Renal cortical epithelial cell (primary cell): Measurements from ENCODE around the gene NUDT7. TPM values are rescaled to one million over a fixed set of nuclear protein-coding genes. Genes with fewer than 3 reads are reported as not detected.

ENCODE experiments used
- DNase-seq: peaks from one replicate; pipeline ENCODE4 v3.0.0-alpha.2; 2011; ENCODE audit warnings: low read depth
- total RNA-seq: library from RNA; depleted of rRNA; stranded (reverse); fragments of >200 nt; gene quantifications from 2 replicates; pipeline ENCODE4 v1.2.3, GENCODE V29; 2014

The NUDT7 gene
- total RNA-seq, 1 donor from 2014 or later, result 4.1 TPM

DNA sequence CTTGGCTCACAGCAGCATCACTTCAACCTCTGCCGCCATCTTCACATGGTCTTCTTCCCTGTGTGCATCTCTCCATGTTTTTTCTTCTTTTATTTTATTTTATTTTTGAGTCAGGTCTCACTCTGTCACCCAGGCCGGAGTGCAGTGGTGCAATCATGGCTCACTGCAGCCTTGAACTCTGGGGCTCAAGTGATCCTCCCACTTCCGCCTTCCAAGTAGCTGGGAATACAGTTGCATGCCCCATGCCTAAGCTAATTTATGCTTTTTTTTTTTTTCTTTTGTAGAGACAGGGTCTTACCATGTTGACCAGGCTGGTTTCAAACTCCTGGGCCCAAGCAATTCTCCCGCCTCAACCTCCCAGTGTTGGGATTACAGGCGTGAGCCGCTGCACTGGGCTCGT, 1.9 kb downstream of the NUDT7 start:
- no peak for DNase-seq

DNA sequence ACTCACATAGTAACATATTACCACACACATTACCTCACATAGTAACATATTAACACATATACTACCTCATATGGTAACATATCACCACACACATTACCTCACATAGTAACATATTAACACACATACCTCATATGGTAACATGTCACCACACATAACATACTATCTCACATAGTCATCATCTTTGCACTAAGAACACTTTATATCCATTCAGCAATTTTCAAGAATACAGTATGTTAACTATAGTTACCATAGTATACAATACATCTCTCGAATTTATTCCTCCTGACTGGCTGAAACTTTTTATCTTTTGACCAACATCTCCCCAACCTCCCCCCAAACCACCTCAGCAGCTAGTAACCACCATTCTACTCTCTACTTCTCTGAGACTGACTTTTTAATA, 7.6 kb downstream of the NUDT7 start:
- no peak for DNase-seq

DNA sequence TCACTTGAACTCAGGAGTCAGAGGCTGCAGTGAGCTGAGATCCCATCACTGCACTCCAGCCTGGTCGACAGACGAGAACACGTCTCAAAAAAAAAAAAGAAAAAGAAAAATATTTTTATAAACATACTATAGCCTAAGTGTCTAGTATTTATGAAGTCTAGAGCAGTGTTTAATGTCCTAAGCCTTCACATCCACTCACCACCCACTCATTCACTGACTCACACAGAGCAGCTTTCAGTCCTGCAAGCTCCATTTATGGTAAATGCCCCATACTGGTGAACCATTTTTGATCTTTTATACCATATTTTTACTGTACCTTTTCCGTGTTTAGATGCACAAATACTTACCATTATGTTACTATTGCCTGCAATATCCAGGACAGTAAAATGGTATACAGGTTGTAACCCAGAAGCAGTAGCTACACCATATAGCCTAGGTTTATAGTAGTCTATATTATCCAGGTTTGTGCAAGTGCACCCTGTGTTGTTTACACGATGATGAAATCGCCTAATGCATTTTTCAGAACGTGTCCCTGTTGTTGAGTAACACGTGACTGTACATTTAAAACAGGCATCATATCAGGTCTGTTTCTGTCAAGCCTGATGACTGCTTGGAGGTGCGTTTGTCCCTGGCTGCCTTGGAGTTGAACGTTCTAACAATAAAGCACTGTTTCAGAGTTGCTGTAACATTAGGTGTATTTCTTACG, 10.1 kb downstream of the NUDT7 start:
- peak; percentile 22 for DNase-seq

DNA sequence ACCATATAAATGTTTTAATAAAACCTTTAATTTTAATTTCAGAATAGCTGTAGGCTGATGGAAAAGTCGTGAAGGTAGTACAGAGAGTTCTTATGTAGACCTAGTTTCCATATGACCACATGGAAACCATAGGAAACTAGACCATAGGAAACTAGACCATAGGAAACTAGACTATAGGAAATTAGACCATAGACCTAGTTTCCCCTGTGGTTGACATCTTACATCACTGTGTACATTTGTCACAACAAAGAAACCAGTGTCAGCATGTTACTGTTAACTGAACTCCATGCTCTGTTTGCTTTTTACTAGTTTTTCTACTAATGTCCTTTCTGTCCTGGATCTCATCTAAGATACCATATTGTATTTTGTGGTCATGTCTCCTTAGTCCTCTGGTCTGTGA, 14.6 kb downstream of the NUDT7 start:
- no peak for DNase-seq

DNA sequence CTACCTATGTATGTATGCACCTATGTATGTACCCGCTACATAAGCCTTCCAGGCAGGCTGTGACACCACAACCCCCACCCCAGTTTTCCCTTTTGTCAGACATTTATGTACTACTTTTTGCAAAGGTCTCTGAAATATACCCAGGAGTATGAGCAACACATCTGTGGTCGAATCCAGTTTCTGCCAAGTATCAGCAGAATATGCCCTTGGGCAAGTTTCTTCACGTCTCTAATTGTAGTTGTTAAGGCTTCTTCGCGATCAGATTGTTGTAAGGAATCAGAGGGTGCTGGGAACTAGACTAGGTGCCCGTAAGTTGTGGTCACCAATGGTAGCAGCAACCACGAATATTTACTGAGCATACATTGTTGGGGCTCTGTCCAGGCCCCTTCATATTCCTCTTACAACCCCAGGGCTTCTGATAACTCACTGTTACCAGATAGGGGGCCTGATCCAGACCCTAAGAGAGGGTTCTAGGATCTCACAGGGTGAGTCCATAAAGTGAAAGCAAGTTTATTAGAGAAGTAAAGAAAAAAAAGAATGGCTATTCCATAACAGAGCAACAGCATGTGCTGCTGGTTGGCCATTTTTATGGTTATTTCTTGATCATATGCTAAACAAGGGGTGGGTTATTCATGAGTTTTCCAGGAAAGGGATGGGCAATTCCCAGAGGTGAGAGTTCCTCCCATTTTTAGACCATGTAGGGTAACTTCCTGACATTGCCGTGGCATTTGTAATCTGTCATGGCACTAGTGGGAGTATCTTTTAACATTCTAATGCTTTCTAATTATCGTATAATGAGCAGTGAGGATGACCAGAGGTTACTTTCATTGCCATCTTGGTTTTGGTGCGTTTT, 16.6 kb downstream of the NUDT7 start:
- no peak for DNase-seq

DNA sequence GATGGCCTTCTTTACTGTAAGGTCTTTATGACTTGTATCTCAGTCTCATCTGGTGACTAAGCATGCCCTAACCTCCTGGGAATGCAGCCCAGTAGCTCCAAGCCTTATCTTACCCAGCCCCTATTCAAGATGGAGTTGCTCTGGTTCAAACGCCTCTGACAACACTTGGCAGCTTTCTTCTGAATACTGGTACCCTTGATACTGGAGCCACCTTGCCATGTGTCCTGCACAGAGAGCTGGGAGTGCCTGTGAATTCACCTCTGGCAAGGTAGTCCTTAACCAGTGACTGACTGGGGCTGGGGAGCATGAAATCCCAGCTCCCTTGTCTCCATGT, 17.2 kb downstream of the NUDT7 start:
- DNase-seq, result no peak

DNA sequence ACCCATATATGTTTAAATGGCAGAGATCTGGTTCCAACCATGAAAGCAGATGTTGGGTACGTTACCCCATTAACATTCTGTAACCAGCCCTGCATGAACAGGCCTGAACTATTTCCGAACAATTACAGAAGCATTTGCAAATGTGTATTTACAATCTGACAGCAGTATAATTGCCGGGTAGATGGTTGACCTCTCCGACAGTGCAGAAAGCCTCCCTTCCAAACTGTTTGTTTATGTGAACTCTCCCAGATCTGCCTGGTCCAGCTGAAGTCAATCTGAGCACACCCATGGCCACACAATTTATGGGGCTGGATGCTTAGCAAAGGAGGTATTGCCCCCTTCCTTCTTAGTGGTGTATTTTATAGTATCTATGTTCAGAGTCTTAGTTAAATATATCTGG, 21.8 kb downstream of the NUDT7 start:
- no peak for DNase-seq

DNA sequence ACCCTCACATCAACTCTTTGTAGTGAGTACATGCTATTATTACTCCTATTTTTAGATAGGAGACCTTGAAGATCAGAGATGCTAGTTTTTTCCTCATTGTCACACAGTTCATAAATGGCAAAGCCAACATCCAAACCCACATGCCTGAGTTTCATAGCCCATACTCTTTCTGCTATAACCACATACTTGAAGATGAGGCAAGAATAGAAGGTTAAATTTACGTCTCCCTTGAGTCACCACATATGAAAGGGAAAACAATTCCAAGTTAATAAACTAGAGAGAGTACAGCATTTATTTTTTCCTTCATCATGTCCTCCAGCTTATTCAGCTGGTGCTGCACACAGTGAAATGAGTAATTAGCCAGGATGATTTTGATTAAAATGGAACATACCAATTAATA, 23.7 kb downstream of the NUDT7 start:
- no peak for DNase-seq

DNA sequence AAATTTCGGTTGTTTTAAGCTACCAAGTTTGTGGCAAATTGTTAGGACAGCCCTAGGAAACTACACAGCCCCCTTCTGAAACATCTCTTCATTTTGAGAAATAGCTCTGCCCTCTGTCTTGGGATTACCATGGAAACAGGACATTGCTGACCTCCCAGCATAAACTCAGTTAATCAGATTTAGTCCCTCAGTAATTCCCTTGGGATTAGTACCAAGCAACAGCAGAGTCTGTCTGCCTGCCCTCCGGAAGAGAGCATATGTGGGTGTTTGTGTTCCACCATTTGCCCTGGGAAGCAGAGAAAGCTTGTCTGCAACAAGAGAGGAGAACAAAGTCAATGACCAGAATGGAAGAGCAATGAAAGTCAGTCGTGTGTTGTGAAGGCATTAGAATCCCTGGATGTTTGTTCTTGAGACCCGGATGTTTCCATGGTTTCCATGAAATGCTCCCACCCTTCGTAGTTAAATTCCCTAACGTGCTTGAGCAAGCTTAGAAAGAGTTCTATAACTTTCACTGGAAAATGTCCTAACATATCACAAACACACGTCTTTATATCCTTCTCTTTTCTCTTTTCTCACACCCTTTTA, 26.2 kb downstream of the NUDT7 start:
- DNase-seq, result no peak

DNA sequence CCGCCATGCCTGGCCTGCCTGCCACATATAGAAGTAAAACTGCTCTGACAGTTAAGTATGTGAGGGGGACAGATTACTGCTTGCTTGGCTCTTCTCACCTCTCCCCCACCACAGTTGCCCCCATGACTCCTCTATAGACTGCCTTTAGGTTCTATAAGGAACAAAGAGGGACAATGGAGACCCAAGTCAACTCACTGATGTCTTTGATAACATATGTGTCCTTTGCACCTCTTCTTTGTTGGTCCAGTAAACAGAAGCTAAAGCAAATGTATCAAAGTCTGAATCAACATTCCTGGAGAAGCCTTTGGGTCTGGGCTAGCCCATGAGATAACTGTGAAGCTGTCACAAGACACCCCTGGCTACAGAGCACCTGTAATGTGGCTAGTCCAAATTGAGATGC, 27.1 kb downstream of the NUDT7 start:
- DNase-seq, result no peak

DNA sequence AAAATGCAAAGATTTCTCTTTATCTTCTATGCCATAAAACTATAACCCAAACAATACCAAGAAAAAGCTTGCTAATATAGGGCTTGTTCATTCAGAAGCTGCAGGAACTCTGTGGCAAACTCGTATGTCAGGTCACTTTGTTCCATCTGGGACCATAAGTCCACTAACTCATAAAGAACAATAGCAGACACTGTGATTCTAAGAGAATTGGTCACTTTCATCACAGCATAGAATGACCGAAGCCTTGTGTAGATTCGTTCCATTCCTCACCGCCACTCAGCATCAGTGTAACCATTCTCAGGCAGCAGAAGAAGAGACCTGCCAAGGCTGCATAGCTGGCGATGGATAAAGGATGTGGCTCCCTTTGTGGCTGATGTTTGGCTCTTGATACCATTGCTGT, 35.7 kb downstream of the NUDT7 start:
- DNase-seq, result no peak

DNA sequence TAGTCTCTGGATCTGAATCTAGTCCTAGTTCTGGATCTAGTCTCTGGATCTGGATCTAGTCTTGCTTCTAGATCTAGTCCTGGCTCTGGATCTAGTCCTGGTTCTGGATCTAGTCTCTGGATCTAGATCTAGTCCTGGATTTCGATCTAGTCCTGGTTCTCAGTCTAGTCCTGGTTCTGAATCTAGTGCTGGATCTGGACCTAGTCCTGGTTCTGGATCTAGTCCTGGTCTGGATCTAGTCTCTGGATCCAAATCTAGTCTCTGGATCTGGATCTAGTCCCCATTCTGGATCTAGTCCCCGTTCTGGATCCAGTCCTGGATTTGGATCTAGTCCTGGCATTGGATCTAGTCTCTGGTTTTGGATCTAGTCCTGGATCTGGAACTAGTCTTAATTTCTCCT, 36.2 kb downstream of the NUDT7 start:
- no peak for DNase-seq

DNA sequence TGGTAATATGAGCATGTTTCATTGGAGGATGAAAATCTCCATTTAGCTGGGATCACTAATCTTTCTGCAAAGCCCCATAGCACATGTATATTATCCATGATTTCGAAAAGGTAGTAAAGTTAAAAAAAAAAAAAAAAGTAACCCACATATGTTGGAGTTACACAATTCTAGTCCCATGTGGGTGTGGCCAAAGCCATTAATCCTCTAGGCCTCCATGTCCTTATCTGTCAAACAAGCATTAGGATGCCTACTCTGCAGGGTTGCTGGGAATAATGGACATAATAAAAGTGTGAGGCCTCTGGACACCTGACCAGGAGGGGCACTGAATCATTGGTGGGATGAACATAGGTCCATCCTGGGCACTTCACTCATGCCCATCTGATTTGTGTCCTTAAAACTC, 36.9 kb downstream of the NUDT7 start:
- no peak for DNase-seq

DNA sequence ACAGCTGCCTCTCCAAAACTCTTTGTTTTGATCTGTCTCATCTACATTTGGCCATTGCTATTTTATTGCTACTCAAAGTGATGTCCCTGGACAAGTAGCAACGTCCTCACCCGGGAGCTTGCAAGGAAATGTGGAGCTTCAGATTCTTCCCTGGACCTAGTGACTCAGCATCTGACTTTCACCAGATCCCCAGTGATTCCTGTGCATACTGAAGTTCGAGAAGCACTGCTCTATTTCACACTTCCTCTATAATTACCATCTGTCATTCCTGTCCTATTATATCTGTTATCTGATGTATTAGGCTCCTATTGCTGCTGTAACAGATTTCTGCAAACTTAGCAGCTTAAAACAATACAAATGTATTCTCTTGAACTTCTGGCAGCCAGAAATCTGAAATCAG, 37.5 kb downstream of the NUDT7 start:
- DNase-seq, result no peak

DNA sequence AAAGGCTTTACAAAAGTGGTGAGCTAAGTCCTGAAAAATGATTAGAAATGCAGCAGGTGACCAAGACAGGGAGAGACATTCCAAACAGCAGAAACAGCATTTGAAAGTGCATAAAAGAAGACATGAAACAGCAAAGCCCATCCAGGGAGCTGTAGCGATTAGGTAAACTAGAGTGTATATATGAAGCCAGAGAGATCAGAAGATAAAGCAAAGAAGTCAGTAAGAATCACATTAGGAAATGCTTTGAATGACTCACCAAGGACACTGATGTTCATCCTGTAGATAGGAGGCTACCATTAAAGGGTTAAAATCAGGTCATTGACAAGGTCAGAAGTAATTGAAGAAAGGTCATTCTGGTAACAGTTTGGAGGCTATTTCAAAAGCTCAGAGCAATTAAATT, 38.5 kb downstream of the NUDT7 start:
- DNase-seq, result no peak

DNA sequence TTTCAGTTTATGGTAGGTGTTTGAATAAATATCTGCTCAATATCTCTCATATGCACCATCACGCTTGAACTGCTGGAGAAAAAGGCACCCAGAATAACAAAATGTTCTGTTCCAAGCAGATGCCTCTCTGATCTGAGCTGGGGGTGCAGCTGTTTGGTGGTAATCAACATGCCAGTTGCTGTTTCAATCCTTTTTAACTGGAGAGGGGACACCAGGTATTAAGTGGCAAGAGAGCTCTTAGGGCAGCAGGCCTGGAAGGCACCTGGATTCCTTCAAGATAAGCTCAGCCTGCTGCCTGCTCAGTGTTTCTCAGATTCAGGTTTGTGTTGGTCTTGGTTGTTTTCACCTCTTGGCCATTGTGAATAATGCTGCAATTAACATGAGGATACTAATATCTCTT, 38.9 kb downstream of the NUDT7 start:
- DNase-seq, result no peak

DNA sequence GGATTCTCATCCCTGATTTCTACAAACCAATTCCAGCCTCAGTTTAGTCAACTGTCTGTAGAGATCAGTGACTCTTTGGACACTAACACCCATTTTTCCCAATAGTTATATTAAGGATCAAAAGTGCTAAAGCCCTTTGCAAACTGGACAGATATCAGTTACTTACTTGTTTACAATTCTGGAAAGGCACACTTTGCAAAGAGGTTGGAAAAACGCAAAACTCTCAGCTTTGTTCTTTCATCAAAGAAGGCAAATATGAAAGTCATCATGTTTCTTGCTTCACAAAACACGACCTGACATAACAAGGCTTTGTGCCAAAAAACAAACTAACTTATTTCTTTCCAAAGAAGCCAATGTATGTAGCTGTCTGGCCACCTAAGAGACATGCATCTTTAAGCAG, 39.9 kb downstream of the NUDT7 start:
- DNase-seq, result no peak

DNA sequence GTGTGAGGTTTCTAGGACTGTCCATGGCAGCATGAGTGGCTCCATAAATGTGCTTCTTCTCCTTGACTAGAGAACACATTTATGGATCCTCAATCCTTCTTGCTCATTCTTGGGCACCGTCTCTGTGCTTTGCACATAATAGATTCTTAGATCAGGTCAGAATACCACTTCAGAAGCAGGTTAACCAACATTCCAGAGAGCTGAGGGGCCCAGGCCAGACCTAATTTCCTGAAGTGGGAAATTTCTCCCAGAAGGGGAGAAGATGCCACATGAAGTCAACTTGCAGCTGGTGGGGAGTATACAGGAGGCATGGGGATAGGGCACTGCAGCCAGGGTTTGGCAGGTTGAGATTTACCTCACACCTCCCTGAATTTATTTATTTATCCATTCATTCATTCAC, 41.7 kb downstream of the NUDT7 start:
- no peak for DNase-seq

DNA sequence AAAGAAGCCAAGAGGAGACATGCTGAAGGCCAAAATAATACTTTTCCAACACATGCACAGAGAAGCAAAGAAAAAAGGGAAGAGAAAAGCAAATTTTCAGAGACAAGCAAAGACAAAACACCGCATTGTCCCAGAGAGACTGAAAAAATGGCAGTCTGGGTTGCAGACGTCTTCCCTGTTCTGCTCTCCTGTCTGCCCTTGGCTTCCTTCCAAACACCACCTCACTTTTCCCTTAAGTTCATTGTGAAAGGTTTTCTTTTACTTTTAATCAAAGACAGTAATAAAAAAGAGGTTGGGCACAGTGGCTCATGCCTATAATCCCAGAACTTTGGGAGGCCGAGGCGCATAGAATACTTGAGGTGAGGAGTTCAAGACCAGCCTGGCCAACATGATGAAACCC, 44.9 kb downstream of the NUDT7 start:
- no peak for DNase-seq

DNA sequence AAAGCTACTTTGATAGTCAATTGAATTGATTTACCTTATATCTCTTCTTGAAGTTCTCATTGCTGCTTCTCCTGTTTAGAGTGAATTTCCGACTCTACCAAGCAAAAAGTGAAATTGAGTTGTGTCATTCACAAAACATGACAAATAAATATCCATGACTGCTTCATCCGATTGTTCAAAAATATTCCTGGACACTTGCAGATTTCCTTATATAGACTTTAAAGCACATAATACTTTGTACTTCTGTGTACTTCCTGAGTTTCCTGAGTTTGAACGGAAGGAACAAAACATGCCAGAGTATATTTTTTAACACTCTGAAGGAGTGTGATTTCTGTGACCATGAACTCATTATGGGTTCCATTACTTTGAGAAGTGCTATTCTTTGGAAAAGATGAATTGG, 45.5 kb downstream of the NUDT7 start:
- no peak for DNase-seq

DNA sequence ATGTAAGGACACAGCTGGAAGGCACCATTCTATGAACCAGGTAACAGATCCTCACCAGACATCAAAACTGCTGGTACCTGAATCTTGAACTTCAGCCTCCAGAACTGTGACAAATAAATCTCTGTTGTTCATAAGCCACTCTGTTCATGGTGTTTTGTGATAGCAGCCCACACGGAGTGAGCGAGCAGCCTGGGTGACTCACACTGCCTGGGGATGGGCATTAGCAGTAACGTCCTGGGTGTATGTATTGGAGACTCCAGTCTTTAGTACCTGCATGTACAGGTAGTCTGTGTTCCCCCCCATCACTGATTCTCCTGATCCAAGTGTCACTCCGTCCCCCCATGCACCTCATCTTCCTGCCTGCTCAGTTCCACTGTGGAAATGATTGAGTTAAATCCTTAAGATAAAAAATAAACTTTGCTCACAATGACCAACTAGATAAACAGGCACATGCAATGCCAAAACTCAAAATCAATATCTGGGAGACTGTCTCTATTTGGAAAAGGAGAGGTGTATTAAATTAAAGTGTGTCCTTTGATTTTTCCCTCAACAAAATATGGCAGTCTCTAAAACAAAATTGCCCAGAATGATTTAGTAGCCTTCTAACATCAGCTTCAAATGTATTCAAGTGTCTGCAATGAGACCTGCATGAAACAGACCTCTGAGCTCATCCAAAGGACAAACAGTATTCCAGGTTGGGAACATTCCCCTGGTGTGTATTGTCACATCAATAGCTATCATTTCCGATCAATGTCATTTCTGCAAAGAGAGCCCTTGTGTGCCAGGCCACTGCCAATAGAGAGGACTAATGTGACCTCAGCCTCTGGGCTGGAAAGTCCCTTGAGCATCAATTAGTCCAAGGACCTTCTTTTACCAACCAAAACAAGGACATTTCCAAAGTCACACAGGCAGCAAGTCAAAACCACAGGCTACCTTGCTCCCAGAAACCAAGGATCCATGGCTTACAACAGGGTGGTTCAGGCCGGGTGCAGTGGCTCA, 53.9 kb downstream of the NUDT7 start:
- DNase-seq, result no peak

DNA sequence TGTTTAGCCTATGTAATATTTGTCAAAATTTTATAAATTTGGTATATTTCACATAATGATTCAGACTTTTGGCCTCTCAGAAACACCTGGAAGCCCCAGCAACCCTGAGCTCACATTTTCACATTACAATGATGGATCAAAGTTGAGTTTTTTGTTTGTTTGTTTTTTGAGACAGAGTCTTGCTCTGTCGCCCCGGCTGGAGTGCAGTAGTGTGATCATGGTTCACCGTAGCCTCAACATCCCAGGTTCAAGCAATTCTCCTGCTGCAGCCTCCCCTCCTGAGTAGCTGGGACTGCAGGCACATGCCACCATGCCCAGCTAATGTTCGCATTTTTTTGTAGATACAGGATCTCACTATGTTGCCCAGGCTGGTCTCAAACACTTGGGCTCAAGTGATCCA, 55.4 kb downstream of the NUDT7 start:
- DNase-seq, result no peak
